HL-60/S4 treated with retinoic acid at 250 ng/mL for 4 days and 3 days (cell line): Measurements from ENCODE around the gene AJM1.
"Not testable (repeated sequence)": the region's sequence is repeated elsewhere in the genome, so short reads cannot be mapped to it uniquely, and the experiment has no call there.

ENCODE experiments used
- in situ Hi-C: fragments of 300-500 bp; cut with MboI; formaldehyde crosslinking; loops from 2 replicates; pipeline ENCODE4 v1.7.0; 2022; ENCODE audit warnings: low sequenced_read_pairs

The AJM1 gene

DNA sequence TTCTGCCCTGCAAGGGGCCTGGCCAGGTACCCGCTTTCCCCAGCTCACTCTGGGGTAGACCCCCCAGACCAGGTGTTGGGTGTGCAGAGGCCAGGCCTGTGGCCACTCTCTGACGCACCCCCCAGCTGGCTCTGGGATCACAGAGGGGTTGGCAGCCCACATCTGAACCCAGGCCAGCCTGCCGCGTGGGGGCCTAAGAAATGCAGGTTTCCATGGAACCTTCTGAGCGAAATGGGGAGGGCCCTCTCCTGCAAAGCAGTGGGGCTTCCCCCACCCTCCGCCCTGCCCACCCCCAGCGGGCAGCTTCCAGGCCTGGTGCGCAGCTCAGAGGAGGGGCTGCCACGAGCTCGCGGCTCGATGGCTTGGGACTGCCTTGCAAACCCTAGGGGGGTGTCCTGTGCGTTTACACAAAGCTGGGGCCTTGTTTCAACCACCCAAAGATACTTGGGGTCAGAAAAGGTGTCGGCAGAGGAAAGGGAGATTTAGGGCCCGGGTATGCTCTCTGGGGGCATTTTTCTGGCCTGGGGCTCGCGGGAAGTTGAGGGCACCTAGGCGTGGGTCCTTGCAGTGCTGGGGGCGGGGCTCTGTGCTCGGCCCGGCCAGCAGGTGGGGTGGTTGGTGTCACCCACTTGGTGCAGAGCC is 1.0 kb downstream of the AJM1 start:
- in situ Hi-C loops: not testable (repeated sequence)

GRCh38 chr9:136843801-136844740 is 1.8 kb downstream of the AJM1 start:
- in situ Hi-C loops: not testable (repeated sequence)

GRCh38 chr9:136844761-136845464 is 2.6 kb downstream of the AJM1 start:
- in situ Hi-C loops: no loop called here

DNA sequence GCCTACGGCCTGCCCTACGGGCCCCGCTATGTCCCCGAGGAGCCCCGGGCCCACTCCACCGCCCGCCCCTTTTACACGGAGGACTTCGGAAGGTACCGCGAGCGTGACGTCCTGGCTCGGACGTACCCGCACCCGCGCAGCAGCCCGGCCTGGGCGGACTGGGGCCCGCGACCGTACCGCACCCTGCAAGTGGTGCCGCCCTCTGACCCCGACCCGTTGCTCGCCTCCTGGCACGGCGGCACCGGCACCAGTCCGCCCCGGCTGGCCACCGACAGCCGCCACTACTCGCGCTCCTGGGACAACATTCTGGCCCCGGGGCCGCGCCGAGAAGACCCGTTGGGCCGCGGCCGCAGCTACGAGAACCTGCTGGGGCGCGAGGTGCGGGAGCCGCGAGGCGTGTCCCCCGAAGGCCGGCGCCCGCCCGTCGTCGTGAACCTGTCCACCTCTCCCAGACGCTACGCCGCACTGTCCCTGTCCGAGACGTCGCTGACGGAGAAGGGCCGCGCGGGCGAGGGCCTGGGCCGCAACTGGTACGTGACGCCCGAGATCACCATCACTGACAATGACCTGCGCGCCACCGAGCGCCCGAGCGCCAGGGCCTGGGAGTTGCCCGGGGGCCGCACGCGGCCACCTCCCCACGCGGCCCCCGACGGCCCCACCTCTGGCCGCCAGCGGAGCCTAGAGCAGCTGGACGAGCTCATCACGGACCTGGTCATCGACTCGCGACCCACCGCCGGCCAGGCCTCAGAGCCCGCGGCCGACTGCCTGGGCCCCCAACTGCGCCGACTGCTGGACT is 3.4 kb downstream of the AJM1 start:
- in situ Hi-C loops: no loop called here

GRCh38 chr9:136846376-136847087 is 4.3 kb downstream of the AJM1 start:
- in situ Hi-C loops: no loop called here

- in situ Hi-C loops: no loop called here
Observed at GRCh38 chr9:136847088-136847825, 5.0 kb downstream of the AJM1 start.

DNA sequence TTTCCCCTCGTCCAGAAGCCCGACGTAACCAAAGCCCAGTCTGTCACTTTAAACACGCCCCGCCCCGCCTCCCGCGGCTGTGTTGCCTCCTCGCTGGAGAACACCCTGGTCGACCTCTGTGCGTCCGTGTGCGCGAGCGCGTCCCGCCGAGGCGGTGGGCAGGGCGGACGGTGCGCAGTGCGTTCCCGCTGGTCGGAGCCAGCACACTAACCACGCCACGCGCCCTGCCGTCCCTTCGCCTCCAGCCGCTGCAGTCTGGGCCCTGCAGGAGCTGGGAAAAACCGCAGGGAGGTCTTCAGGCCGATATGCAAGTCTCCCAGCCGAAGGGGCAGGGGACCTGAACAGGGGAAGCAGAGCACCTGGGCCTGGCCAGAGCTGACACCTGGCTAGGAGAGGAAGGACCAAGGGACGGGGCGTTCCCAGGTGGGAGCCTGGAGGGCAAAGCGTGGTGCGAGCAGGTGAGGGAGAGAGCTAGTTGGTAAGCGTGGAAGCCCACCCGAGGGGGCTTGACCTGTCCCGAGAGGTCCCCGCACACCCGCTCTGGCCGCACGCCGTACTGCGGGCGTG is 5.6 kb downstream of the AJM1 start:
- in situ Hi-C loops: no loop called here

- in situ Hi-C loops: no loop called here
Observed at GRCh38 chr9:136848393-136849037, 6.2 kb downstream of the AJM1 start.

DNA sequence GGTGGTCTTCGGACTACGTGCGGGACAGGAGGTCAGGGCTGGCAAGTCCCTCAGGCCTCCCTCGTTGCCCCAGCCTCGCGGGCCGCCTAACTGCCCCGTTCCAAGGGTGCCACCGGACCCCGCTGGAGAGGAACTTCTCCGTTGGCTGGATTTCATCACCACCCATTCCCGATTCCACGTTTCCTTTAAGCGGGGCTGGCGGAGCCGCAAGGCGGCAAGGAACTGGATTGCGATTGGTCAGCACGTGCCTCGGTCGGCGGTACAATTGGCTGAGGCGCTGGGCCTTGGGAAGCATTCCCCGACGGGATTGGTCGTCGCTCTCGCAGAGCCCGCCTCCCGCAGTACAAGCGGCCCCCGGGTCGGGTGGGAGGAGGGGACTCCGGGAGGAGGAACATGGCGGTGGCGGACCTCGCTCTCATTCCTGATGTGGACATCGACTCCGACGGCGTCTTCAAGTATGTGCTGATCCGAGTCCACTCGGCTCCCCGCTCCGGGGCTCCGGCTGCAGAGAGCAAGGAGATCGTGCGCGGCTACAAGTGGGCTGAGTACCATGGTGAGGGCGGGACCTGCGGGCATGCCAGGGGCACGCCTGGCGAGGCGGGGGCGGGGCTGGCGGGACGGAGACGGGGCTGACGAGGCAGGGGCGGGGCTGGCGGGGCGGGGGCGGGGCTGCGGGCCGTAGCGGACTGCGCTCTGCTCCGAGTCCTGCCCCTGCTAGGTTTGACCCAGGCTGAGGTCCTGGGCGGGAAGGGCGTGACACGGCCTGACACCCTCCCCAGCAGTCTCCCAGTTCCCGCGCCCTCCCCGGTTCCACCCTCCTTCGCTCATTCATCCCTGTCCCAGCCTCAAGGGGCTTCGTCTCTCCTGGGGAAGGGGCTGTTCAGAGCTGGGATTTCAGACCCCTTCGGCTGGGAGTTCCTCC is 7.0 kb downstream of the AJM1 start, which contains the start of gene PHPT1:
PHPT1 (plus strand) TSS at position 372 of the 922 bp plus-strand sequence; CDS start at position 394, 22 bp downstream.
- in situ Hi-C loops: no loop called here

- in situ Hi-C loops: no loop called here
Observed at GRCh38 chr9:136849960-136850865, 7.9 kb downstream of the AJM1 start.

GRCh38 chr9:136850866-136851775 is 8.8 kb downstream of the AJM1 start:
- in situ Hi-C loops: no loop called here

DNA sequence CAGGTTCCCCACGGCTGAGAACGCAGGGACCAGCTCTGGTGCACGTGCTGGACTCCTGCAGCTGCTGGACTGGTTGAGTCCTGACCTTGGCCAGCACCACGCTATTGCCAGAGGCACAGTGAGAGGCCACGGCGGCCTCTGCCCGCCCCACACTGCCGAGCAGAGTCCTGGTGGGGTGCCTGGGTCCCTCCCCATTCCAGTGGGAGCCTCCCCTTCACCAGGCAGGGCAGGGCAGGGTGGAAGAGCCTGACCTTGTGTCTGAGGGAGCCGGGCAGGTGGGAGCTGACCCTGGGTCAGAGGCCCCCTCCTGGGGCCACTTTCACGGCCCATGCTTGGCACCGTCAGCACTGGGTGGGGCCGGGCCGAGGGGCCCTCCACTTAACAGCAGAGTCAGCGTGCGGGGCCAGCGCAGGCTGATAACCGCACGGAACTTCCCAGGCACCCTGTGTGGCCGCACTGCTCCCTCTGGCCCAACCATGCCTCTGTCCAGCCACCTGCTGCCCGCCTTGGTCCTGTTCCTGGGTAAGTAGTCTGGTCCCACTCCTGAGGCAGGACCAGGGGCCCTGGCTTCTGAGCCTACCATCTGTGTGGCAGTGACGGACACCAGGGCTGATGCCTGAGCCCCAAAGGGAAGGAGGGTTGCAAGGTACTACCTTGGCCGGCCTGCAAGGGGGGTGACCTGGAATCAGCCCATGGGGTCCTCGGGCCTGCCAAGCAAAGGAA is 9.8 kb downstream of the AJM1 start, which contains the start of gene MAMDC4:
MAMDC4 (plus strand) TSS at position 406 of the 723 bp plus-strand sequence; CDS start at position 477, 71 bp downstream.
- in situ Hi-C loops: no loop called here

- in situ Hi-C loops: no loop called here
Observed at GRCh38 chr9:136852664-136853595, 10.7 kb downstream of the AJM1 start.
